ENCODE data around the gene CAMK1D.

GRCh38 chr10:12595936-12596576 is 246.7 kb downstream of the CAMK1D start:
- TF ChIP-seq CTCF (IDR thresholded peaks at IDR 0.05; ENCODE audit: extremely low read depth in 1 of 2, insufficient read depth in 1 of 2, low read depth in 1 of 2, low read length in 2 of 2): no peak
- no peak for TF ChIP-seq POLR2AphosphoS5 (IDR thresholded peaks at IDR 0.05; ENCODE audit: insufficient read depth, low read depth, low read length)
- TF ChIP-seq POLR2A (IDR thresholded peaks at IDR 0.05; ENCODE audit: low read depth, low read length): no peak
- TF ChIP-seq GATA2 (IDR thresholded peaks at IDR 0.05; ENCODE audit: insufficient read depth, insufficient read length, low read depth, low read length): no peak

Measured in endothelial cell of umbilical vein (primary cell).